WTC11 (cell line): ENCODE measurements around the gene PDK3. TPM values are rescaled to one million over a fixed set of nuclear protein-coding genes. Genes with fewer than 3 reads are reported as not detected.
A peak's percentile ranks its signal among the peaks of the same experiment; 100 is the strongest.

ENCODE experiments used
- CREM ChIP-seq: sonication (generic); formaldehyde crosslinking; IDR thresholded peaks from 2 replicates; pipeline ENCODE4 v1.8.1; 2022; ENCODE audit warnings: mild to moderate bottlenecking, missing genetic modification reagents, moderate library complexity
- ELF4 ChIP-seq: sonication (generic); formaldehyde crosslinking; IDR thresholded peaks from 2 replicates; pipeline ENCODE4 v1.8.1; 2022; ENCODE audit warnings: low read depth, mild to moderate bottlenecking, moderate library complexity, missing genetic modification reagents
- ESRRA ChIP-seq: sonication (generic); formaldehyde crosslinking; IDR thresholded peaks from 2 replicates; pipeline ENCODE4 v1.8.1; 2022; ENCODE audit warnings: mild to moderate bottlenecking, missing genetic modification reagents, borderline replicate concordance
- ETV6 ChIP-seq: sonication (generic); formaldehyde crosslinking; IDR thresholded peaks from 2 replicates; pipeline ENCODE4 v1.8.1; 2022; ENCODE audit warnings: mild to moderate bottlenecking, missing genetic modification reagents
- FOXJ3 ChIP-seq: sonication (generic); formaldehyde crosslinking; IDR thresholded peaks from 2 replicates; pipeline ENCODE4 v1.9.0; 2021; ENCODE audit warnings: missing genetic modification reagents, mild to moderate bottlenecking, borderline replicate concordance
- GABPB1 ChIP-seq: sonication (generic); formaldehyde crosslinking; IDR thresholded peaks from 2 replicates; pipeline ENCODE4 v1.8.1; 2023; ENCODE audit warnings: mild to moderate bottlenecking, missing genetic modification reagents
- GTF2I ChIP-seq: fragments of 250-450 bp; sonication (Bioruptor Pico); conservative IDR thresholded peaks from 2 replicates; pipeline ENCODE4 v1.4.0; 2021; ENCODE audit warnings: mild to moderate bottlenecking
- IRF2 ChIP-seq: sonication (generic); formaldehyde crosslinking; IDR thresholded peaks from 2 replicates; pipeline ENCODE4 v1.8.0; 2022; ENCODE audit warnings: low read depth, missing genetic modification reagents, borderline replicate concordance
- NFATC4 ChIP-seq: fragments of 250-450 bp; sonication (Bioruptor Pico); IDR thresholded peaks from 2 replicates; pipeline ENCODE4 v1.9.0; 2021; ENCODE audit warnings: mild to moderate bottlenecking
- PRRX2 ChIP-seq: fragments of 250-450 bp; sonication (Bioruptor Pico); IDR thresholded peaks from 2 replicates; pipeline ENCODE4 v1.8.0; 2021; ENCODE audit warnings: mild to moderate bottlenecking
- TEAD1 ChIP-seq: sonication (generic); formaldehyde crosslinking; IDR thresholded peaks from 2 replicates; pipeline ENCODE4 v1.8.0; 2022; ENCODE audit warnings: mild to moderate bottlenecking, missing genetic modification reagents
- TP53 ChIP-seq: sonication (generic); formaldehyde crosslinking; IDR thresholded peaks from 2 replicates; pipeline ENCODE4 v1.8.1; 2023; ENCODE audit warnings: mild to moderate bottlenecking, missing genetic modification reagents
- ZBTB21 ChIP-seq: sonication (generic); formaldehyde crosslinking; IDR thresholded peaks from 2 replicates; pipeline ENCODE4 v1.8.1; 2023; ENCODE audit warnings: mild to moderate bottlenecking, missing genetic modification reagents, borderline replicate concordance
- ZNF219 ChIP-seq: sonication (generic); formaldehyde crosslinking; IDR thresholded peaks from 2 replicates; pipeline ENCODE4 v1.8.0; 2023; ENCODE audit warnings: missing genetic modification reagents, mild to moderate bottlenecking, borderline replicate concordance
- ZNF416 ChIP-seq: fragments of 250-450 bp; sonication (Bioruptor Pico); IDR thresholded peaks from 2 replicates; pipeline ENCODE4 v1.9.0; 2021; ENCODE audit warnings: mild to moderate bottlenecking, inconsistent platforms
- ZNF671 ChIP-seq: fragments of 250-450 bp; sonication (Bioruptor Pico); IDR thresholded peaks from 2 replicates; pipeline ENCODE4 v1.8.0; 2021; ENCODE audit warnings: mild to moderate bottlenecking
- total RNA-seq: library from RNA; stranded (reverse); gene quantifications from 3 replicates; pipeline ENCODE4 v1.2.3, GENCODE V29; 2021
- TF ChIP-seq, protein P1 (sequence below): fragments of 200-600 bp; IDR thresholded peaks from 2 replicates; pipeline ENCODE4 v1.8.0; 2022; ENCODE audit warnings: antibody characterized with exemption
- TF ChIP-seq, protein P2 (sequence below): sonication (generic); formaldehyde crosslinking; conservative IDR thresholded peaks from 2 replicates; pipeline ENCODE4 v1.8.1; 2022; ENCODE audit warnings: mild to moderate bottlenecking, missing genetic modification reagents
- TF ChIP-seq, protein P3 (sequence below): sonication (generic); formaldehyde crosslinking; IDR thresholded peaks from 2 replicates; pipeline ENCODE4 v1.8.1; 2023; ENCODE audit warnings: mild to moderate bottlenecking, moderate library complexity, missing genetic modification reagents
- TF ChIP-seq, protein P4 (sequence below): fragments of 250-450 bp; sonication (Bioruptor Pico); IDR thresholded peaks from 2 replicates; pipeline ENCODE4 v1.9.0; 2021; ENCODE audit warnings: mild to moderate bottlenecking, borderline replicate concordance
- TF ChIP-seq, protein P5 (sequence below): sonication (generic); formaldehyde crosslinking; IDR thresholded peaks from 2 replicates; pipeline ENCODE4 v1.8.1; 2023; ENCODE audit warnings: mild to moderate bottlenecking, missing genetic modification reagents, moderate library complexity
- TF ChIP-seq, protein P6 (sequence below): sonication (generic); formaldehyde crosslinking; IDR thresholded peaks from 2 replicates; pipeline ENCODE4 v1.8.0; 2023; ENCODE audit warnings: mild to moderate bottlenecking, missing genetic modification reagents
- TF ChIP-seq, protein P7 (sequence below): fragments of 250-450 bp; sonication (Bioruptor Pico); IDR thresholded peaks from 2 replicates; pipeline ENCODE4 v1.9.0; 2021; ENCODE audit warnings: mild to moderate bottlenecking
- TF ChIP-seq, protein P8 (sequence below): sonication (generic); formaldehyde crosslinking; IDR thresholded peaks from 2 replicates; pipeline ENCODE4 v1.8.0; 2022; ENCODE audit warnings: mild to moderate bottlenecking, missing genetic modification reagents

PDK3 gene
- total RNA-seq, 1 experiment from 2014 or later = 34.4 TPM

DNA sequence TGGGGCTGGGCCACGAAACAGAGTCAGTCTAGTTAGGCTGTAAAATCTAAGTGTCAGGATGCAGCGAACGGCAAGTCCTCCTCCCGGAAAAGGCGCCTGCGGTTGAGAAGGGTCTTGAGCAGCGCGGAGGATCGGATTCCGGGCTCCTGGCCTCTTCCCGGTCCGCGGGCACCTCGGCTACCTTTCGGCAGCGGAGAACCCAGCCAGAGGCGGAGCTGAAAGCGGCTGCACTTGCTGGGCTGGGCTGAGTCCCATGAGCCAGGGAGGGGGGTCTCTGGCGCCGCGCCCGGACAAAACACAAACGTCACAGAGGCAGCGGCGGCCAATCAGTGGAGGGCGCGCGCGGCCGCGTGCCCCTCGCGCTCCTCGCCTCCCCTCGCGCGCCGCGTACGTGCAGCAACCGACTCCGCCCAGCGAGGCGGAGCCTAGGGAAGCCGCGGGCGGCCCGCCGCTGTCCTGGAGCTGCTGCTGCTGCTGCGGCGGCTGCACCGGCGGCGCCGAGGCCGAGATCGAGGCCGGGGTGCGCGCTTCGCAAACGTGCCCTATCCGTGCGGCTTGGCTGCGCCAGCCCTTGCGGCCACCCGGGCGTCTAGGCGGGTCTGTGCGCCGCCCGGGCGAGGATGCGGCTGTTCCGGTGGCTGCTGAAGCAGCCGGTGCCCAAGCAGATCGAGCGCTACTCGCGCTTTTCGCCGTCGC is at the start of gene PDK3 (continued):
- no peak for TF ChIP-seq ELF4 (CRISPR knock-in tag)
- TF ChIP-seq, protein P1, sequence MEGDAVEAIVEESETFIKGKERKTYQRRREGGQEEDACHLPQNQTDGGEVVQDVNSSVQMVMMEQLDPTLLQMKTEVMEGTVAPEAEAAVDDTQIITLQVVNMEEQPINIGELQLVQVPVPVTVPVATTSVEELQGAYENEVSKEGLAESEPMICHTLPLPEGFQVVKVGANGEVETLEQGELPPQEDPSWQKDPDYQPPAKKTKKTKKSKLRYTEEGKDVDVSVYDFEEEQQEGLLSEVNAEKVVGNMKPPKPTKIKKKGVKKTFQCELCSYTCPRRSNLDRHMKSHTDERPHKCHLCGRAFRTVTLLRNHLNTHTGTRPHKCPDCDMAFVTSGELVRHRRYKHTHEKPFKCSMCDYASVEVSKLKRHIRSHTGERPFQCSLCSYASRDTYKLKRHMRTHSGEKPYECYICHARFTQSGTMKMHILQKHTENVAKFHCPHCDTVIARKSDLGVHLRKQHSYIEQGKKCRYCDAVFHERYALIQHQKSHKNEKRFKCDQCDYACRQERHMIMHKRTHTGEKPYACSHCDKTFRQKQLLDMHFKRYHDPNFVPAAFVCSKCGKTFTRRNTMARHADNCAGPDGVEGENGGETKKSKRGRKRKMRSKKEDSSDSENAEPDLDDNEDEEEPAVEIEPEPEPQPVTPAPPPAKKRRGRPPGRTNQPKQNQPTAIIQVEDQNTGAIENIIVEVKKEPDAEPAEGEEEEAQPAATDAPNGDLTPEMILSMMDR = no peak
- peak; percentile 59; the same call in 1 of the 2 replicates for TF ChIP-seq TEAD1
- TF ChIP-seq ZNF219 (CRISPR knock-in tag) = no peak
- TF ChIP-seq, protein P2, sequence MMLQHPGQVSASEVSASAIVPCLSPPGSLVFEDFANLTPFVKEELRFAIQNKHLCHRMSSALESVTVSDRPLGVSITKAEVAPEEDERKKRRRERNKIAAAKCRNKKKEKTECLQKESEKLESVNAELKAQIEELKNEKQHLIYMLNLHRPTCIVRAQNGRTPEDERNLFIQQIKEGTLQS (CRISPR knock-in tag) = no peak
- TF ChIP-seq, protein P3, sequence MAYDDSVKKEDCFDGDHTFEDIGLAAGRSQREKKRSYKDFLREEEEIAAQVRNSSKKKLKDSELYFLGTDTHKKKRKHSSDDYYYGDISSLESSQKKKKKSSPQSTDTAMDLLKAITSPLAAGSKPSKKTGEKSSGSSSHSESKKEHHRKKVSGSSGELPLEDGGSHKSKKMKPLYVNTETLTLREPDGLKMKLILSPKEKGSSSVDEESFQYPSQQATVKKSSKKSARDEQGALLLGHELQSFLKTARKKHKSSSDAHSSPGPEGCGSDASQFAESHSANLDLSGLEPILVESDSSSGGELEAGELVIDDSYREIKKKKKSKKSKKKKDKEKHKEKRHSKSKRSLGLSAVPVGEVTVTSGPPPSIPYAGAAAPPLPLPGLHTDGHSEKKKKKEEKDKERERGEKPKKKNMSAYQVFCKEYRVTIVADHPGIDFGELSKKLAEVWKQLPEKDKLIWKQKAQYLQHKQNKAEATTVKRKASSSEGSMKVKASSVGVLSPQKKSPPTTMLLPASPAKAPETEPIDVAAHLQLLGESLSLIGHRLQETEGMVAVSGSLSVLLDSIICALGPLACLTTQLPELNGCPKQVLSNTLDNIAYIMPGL (CRISPR knock-in tag) = peak; percentile 68; the same call in 1 of the 2 replicates
- TF ChIP-seq GABPB1 (CRISPR knock-in tag) = 0 out of 2 replicates have a peak, but pooled peaks have one; percentile 10
- TF ChIP-seq, protein P4, sequence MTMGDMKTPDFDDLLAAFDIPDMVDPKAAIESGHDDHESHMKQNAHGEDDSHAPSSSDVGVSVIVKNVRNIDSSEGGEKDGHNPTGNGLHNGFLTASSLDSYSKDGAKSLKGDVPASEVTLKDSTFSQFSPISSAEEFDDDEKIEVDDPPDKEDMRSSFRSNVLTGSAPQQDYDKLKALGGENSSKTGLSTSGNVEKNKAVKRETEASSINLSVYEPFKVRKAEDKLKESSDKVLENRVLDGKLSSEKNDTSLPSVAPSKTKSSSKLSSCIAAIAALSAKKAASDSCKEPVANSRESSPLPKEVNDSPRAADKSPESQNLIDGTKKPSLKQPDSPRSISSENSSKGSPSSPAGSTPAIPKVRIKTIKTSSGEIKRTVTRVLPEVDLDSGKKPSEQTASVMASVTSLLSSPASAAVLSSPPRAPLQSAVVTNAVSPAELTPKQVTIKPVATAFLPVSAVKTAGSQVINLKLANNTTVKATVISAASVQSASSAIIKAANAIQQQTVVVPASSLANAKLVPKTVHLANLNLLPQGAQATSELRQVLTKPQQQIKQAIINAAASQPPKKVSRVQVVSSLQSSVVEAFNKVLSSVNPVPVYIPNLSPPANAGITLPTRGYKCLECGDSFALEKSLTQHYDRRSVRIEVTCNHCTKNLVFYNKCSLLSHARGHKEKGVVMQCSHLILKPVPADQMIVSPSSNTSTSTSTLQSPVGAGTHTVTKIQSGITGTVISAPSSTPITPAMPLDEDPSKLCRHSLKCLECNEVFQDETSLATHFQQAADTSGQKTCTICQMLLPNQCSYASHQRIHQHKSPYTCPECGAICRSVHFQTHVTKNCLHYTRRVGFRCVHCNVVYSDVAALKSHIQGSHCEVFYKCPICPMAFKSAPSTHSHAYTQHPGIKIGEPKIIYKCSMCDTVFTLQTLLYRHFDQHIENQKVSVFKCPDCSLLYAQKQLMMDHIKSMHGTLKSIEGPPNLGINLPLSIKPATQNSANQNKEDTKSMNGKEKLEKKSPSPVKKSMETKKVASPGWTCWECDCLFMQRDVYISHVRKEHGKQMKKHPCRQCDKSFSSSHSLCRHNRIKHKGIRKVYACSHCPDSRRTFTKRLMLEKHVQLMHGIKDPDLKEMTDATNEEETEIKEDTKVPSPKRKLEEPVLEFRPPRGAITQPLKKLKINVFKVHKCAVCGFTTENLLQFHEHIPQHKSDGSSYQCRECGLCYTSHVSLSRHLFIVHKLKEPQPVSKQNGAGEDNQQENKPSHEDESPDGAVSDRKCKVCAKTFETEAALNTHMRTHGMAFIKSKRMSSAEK (CRISPR knock-in tag) = no peak
- TF ChIP-seq, protein P5, sequence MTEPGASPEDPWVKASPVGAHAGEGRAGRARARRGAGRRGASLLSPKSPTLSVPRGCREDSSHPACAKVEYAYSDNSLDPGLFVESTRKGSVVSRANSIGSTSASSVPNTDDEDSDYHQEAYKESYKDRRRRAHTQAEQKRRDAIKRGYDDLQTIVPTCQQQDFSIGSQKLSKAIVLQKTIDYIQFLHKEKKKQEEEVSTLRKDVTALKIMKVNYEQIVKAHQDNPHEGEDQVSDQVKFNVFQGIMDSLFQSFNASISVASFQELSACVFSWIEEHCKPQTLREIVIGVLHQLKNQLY (CRISPR knock-in tag) = no peak
- TF ChIP-seq, protein P6, sequence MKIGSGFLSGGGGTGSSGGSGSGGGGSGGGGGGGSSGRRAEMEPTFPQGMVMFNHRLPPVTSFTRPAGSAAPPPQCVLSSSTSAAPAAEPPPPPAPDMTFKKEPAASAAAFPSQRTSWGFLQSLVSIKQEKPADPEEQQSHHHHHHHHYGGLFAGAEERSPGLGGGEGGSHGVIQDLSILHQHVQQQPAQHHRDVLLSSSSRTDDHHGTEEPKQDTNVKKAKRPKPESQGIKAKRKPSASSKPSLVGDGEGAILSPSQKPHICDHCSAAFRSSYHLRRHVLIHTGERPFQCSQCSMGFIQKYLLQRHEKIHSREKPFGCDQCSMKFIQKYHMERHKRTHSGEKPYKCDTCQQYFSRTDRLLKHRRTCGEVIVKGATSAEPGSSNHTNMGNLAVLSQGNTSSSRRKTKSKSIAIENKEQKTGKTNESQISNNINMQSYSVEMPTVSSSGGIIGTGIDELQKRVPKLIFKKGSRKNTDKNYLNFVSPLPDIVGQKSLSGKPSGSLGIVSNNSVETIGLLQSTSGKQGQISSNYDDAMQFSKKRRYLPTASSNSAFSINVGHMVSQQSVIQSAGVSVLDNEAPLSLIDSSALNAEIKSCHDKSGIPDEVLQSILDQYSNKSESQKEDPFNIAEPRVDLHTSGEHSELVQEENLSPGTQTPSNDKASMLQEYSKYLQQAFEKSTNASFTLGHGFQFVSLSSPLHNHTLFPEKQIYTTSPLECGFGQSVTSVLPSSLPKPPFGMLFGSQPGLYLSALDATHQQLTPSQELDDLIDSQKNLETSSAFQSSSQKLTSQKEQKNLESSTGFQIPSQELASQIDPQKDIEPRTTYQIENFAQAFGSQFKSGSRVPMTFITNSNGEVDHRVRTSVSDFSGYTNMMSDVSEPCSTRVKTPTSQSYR = no peak
- TF ChIP-seq ESRRA (CRISPR knock-in tag) = no peak
- no peak for TF ChIP-seq ZNF671 (CRISPR knock-in tag)
- no peak for TF ChIP-seq NFATC4
- no peak for TF ChIP-seq ZBTB21 (CRISPR knock-in tag)
- TF ChIP-seq CREM = no peak
- TF ChIP-seq ZNF416 = no peak
- TF ChIP-seq, protein P7, sequence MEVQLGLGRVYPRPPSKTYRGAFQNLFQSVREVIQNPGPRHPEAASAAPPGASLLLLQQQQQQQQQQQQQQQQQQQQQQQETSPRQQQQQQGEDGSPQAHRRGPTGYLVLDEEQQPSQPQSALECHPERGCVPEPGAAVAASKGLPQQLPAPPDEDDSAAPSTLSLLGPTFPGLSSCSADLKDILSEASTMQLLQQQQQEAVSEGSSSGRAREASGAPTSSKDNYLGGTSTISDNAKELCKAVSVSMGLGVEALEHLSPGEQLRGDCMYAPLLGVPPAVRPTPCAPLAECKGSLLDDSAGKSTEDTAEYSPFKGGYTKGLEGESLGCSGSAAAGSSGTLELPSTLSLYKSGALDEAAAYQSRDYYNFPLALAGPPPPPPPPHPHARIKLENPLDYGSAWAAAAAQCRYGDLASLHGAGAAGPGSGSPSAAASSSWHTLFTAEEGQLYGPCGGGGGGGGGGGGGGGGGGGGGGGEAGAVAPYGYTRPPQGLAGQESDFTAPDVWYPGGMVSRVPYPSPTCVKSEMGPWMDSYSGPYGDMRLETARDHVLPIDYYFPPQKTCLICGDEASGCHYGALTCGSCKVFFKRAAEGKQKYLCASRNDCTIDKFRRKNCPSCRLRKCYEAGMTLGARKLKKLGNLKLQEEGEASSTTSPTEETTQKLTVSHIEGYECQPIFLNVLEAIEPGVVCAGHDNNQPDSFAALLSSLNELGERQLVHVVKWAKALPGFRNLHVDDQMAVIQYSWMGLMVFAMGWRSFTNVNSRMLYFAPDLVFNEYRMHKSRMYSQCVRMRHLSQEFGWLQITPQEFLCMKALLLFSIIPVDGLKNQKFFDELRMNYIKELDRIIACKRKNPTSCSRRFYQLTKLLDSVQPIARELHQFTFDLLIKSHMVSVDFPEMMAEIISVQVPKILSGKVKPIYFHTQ (CRISPR knock-in tag) = no peak
- TF ChIP-seq GTF2I (CRISPR knock-in tag) = no peak
- TF ChIP-seq, protein P8, sequence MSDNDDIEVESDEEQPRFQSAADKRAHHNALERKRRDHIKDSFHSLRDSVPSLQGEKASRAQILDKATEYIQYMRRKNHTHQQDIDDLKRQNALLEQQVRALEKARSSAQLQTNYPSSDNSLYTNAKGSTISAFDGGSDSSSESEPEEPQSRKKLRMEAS (CRISPR knock-in tag) = peak; percentile 63; the same call in 1 of the 2 replicates
- no peak for TF ChIP-seq FOXJ3 (CRISPR knock-in tag)
- TF ChIP-seq IRF2 (CRISPR knock-in tag) = no peak
- no peak for TF ChIP-seq PRRX2 (CRISPR knock-in tag)
- TF ChIP-seq ETV6 (CRISPR knock-in tag) = peak; percentile 68; the same call in 1 of the 2 replicates
- 0 out of 2 replicates have a peak, but pooled peaks have one; percentile 37 for TF ChIP-seq TP53 (CRISPR knock-in tag)
